Activated CD4-positive, alpha-beta T cell treated with anti-CD3 and anti-CD28 coated beads, Interleukin-2, amount 50 U/mL, for 48 hours (primary cell): ENCODE data around the gene CDH13.

Source experiments
- DNase-seq, 2 experiments: peaks; one replicate each; pipeline ENCODE4 v3.0.0-alpha.2; 2020

CDH13 gene

GRCh38 chr16:83549316-83550182 lies 922.8 kb downstream of the CDH13 start:
- no peak for DNase-seq

GRCh38 chr16:83550183-83550569 lies 923.4 kb downstream of the CDH13 start:
- DNase-seq: no peak

- no peak for DNase-seq
These were observed 925.5 kb downstream of the CDH13 start for GRCh38 chr16:83552228-83552627.

GRCh38 chr16:83552930-83553329 lies 926.2 kb downstream of the CDH13 start:
- DNase-seq: no peak

- DNase-seq: no peak
These were observed 927.3 kb downstream of the CDH13 start for GRCh38 chr16:83554096-83554495.

GRCh38 chr16:83554540-83554939 lies 927.8 kb downstream of the CDH13 start:
- DNase-seq: no peak

GRCh38 chr16:83561876-83562275 lies 935.1 kb downstream of the CDH13 start:
- DNase-seq: no peak

- DNase-seq: no peak
These were observed 941.6 kb downstream of the CDH13 start for GRCh38 chr16:83568345-83568744.

- no peak for DNase-seq
These were observed 947.6 kb downstream of the CDH13 start for GRCh38 chr16:83574388-83574787.

- no peak for DNase-seq
These were observed 950.4 kb downstream of the CDH13 start for GRCh38 chr16:83577078-83577745.

- DNase-seq: no peak
These were observed 951.4 kb downstream of the CDH13 start for GRCh38 chr16:83578171-83578570.

GRCh38 chr16:83579027-83579426 lies 952.3 kb downstream of the CDH13 start:
- no peak for DNase-seq

- DNase-seq: no peak
These were observed 952.7 kb downstream of the CDH13 start for GRCh38 chr16:83579436-83579835.

GRCh38 chr16:83581082-83581481 lies 954.3 kb downstream of the CDH13 start:
- no peak for DNase-seq

- DNase-seq: no peak
These were observed 955.4 kb downstream of the CDH13 start for GRCh38 chr16:83581994-83582747.

GRCh38 chr16:83586036-83586435 lies 959.3 kb downstream of the CDH13 start:
- DNase-seq: no peak

- DNase-seq: no peak
These were observed 959.9 kb downstream of the CDH13 start for GRCh38 chr16:83586461-83587200.

- no peak for DNase-seq
These were observed 960.4 kb downstream of the CDH13 start for GRCh38 chr16:83587201-83587600.

- no peak for DNase-seq
These were observed 961.3 kb downstream of the CDH13 start for GRCh38 chr16:83588070-83588469.

GRCh38 chr16:83589576-83589975 lies 962.8 kb downstream of the CDH13 start:
- no peak for DNase-seq

GRCh38 chr16:83592778-83593177 lies 966.0 kb downstream of the CDH13 start:
- DNase-seq: no peak

- no peak for DNase-seq
These were observed 973.2 kb downstream of the CDH13 start for GRCh38 chr16:83599789-83600462.
